ENCODE measurements around the gene SCAMP2.

The SCAMP2 gene

DNA sequence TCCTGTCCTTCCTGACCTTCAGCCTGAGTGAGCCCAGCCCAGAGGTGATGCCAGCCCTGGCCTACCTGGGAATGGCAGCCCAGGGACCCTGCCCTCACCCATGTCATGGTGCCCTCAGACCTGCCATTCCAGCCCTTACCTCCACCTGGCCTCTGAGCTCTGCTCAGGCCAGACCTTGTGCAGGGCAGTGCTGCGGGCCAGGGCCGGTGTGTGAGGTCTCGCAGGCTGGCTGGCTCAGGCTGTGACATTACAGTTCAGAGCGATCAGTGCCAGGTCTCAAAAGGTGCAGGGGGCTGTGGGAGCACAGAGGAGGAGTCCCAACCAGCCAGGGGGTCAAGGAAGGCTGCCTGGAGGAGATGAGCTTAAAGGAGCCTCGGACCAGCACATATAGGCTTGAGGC lies 53.1 kb downstream of the SCAMP2 start:
- TF ChIP-seq, protein P1, sequence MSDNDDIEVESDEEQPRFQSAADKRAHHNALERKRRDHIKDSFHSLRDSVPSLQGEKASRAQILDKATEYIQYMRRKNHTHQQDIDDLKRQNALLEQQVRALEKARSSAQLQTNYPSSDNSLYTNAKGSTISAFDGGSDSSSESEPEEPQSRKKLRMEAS (IDR thresholded peaks at IDR 0.05), result no peak
- TF ChIP-seq EP300 (IDR thresholded peaks at IDR 0.05; ENCODE audit: borderline replicate concordance) (no peak), TEAD4 (IDR thresholded peaks at IDR 0.05) (no peak), YY1 (IDR thresholded peaks at IDR 0.05; ENCODE audit: low read depth) (no peak), TCF12 (IDR thresholded peaks at IDR 0.05; ENCODE audit: low read depth) (no peak), NFIC (IDR thresholded peaks at IDR 0.05) (no peak), CREB1 (IDR thresholded peaks at IDR 0.05; ENCODE audit: low read depth) (no peak), FOXM1 (IDR thresholded peaks at IDR 0.05; ENCODE audit: borderline replicate concordance, low read depth) (no peak), CEBPB (IDR thresholded peaks at IDR 0.05) (no peak), EGR1 (IDR thresholded peaks at IDR 0.05) (no peak), TAF1 (IDR thresholded peaks at IDR 0.05; ENCODE audit: low read depth) (no peak), ZBTB7A (IDR thresholded peaks at IDR 0.05; ENCODE audit: low read depth) (no peak), RAD21 (IDR thresholded peaks at IDR 0.05; ENCODE audit: low read depth) (no peak)
- TF ChIP-seq, protein P2, sequence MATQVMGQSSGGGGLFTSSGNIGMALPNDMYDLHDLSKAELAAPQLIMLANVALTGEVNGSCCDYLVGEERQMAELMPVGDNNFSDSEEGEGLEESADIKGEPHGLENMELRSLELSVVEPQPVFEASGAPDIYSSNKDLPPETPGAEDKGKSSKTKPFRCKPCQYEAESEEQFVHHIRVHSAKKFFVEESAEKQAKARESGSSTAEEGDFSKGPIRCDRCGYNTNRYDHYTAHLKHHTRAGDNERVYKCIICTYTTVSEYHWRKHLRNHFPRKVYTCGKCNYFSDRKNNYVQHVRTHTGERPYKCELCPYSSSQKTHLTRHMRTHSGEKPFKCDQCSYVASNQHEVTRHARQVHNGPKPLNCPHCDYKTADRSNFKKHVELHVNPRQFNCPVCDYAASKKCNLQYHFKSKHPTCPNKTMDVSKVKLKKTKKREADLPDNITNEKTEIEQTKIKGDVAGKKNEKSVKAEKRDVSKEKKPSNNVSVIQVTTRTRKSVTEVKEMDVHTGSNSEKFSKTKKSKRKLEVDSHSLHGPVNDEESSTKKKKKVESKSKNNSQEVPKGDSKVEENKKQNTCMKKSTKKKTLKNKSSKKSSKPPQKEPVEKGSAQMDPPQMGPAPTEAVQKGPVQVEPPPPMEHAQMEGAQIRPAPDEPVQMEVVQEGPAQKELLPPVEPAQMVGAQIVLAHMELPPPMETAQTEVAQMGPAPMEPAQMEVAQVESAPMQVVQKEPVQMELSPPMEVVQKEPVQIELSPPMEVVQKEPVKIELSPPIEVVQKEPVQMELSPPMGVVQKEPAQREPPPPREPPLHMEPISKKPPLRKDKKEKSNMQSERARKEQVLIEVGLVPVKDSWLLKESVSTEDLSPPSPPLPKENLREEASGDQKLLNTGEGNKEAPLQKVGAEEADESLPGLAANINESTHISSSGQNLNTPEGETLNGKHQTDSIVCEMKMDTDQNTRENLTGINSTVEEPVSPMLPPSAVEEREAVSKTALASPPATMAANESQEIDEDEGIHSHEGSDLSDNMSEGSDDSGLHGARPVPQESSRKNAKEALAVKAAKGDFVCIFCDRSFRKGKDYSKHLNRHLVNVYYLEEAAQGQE (IDR thresholded peaks at IDR 0.05; ENCODE audit: low read depth), result no peak
- TF ChIP-seq, protein P3, sequence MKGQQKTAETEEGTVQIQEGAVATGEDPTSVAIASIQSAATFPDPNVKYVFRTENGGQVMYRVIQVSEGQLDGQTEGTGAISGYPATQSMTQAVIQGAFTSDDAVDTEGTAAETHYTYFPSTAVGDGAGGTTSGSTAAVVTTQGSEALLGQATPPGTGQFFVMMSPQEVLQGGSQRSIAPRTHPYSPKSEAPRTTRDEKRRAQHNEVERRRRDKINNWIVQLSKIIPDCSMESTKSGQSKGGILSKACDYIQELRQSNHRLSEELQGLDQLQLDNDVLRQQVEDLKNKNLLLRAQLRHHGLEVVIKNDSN (IDR thresholded peaks at IDR 0.05), result no peak

DNA sequence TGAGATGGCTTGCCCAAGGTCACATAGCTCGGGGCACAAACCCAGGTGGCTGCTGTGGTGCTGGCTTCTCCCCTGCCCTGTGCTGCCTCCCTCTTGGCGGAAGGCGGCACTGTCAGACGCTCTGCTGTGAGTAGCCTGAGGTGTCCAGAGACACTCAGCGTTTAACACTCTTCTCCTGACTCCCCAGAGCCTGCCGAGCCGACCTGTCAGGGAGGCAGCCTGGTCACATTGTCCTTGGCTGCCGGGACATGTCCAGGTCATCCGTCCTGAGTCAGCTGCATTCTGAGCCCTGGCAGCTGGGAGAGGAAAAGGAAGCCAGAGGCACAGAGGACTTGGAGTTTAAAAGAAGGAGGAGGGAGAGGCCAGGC lies 55.8 kb downstream of the SCAMP2 start:
- TF ChIP-seq, protein P3 (IDR thresholded peaks at IDR 0.05), result no peak
- TF ChIP-seq, protein P1 (IDR thresholded peaks at IDR 0.05), result no peak
- TF ChIP-seq ZBTB7A (IDR thresholded peaks at IDR 0.05; ENCODE audit: low read depth) (no peak), TAF1 (IDR thresholded peaks at IDR 0.05; ENCODE audit: low read depth) (no peak), EGR1 (IDR thresholded peaks at IDR 0.05) (no peak), YY1 (IDR thresholded peaks at IDR 0.05; ENCODE audit: low read depth) (no peak), TEAD4 (IDR thresholded peaks at IDR 0.05) (no peak), RAD21 (IDR thresholded peaks at IDR 0.05; ENCODE audit: low read depth) (no peak), TCF12 (IDR thresholded peaks at IDR 0.05; ENCODE audit: low read depth) (no peak), FOXM1 (IDR thresholded peaks at IDR 0.05; ENCODE audit: borderline replicate concordance, low read depth) (no peak), NFIC (IDR thresholded peaks at IDR 0.05) (no peak), CREB1 (IDR thresholded peaks at IDR 0.05; ENCODE audit: low read depth) (no peak), CEBPB (IDR thresholded peaks at IDR 0.05) (no peak)
- TF ChIP-seq, protein P2 (IDR thresholded peaks at IDR 0.05; ENCODE audit: low read depth), result no peak

DNA sequence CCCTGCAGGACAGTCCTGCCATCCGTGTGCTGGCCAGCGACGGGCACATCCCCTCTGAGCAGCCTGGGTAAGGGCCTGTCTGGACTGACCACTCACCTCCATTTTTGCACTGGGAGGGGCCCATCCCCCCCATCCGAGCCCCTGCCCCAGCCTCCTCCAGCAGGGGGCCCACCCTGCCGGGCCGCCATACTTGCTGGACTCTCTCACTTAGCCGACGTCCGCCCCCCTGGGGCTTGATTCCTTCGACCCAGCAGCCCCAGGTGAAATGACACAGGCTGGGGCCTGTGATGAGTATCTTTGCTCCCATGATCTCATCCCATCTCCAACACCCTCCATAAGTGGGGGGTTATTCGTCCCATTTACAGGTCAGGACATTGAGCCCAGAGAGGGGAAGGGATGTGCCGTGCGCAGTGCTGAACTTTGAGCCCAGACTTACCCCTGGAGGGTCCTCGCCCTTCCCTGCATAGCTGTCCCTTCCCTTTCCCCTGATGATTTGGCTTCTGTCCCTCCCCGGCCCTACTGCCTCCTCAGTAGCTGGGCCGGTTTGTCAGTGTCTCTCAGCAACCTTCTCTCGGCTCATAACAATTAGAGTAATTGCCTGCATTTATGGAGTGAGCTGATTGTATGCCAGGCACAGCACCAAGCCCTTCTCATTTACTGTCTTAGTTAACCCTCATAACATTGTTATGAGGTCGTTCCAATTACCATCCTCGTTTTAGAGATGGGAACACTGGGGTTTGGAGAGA lies 56.4 kb downstream of the SCAMP2 start:
- TF ChIP-seq, protein P1 (IDR thresholded peaks at IDR 0.05), result no peak
- TF ChIP-seq EP300 (IDR thresholded peaks at IDR 0.05; ENCODE audit: borderline replicate concordance), result no peak
- no peak for TF ChIP-seq YY1 (IDR thresholded peaks at IDR 0.05; ENCODE audit: low read depth)
- no peak for TF ChIP-seq EGR1 (IDR thresholded peaks at IDR 0.05)
- no peak for TF ChIP-seq TCF12 (IDR thresholded peaks at IDR 0.05; ENCODE audit: low read depth)

DNA sequence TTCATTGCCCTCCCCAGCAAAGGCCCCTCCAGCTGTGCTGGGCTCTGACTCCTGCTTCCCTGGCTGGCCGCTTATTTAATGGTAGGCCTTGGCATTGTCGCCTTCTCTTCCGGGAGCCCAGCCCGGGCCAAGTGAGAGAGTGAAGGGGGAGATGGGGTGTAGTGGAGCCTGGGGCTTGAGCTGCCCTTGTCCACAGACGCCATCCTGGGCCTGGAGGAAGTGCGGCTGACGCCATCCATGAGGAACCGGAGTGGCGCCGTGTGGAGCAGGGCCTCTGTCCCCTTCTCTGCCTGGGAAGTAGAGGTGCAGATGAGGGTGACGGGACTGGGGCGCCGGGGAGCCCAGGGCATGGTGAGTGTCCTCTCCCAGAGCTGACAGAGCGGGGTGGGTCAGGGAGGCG lies 57.2 kb downstream of the SCAMP2 start:
- TF ChIP-seq TAF1 (IDR thresholded peaks at IDR 0.05; ENCODE audit: low read depth) (no peak), TCF12 (IDR thresholded peaks at IDR 0.05; ENCODE audit: low read depth) (no peak), RAD21 (IDR thresholded peaks at IDR 0.05; ENCODE audit: low read depth) (no peak)
- TF ChIP-seq, protein P1 (IDR thresholded peaks at IDR 0.05), result no peak
- TF ChIP-seq, protein P2 (IDR thresholded peaks at IDR 0.05; ENCODE audit: low read depth), result no peak
- TF ChIP-seq, protein P3 (IDR thresholded peaks at IDR 0.05), result no peak

Measured in Ishikawa (cell line).